ENCODE data around the gene ZNF107. TPM values are rescaled to one million over a fixed set of nuclear protein-coding genes. Genes with fewer than 3 reads are reported as not detected.

Gene ZNF107
- total RNA-seq (2021; fragmentation: NEBNext Ultra II Directional; extraction: Animal tissue kit (Norgen Biotek cat#: 25700)) (27.5 and 31.0 TPM in 2 replicates), polyA plus RNA-seq (2011; rRNA removed) (3.4 and 3.5 TPM in 2 replicates), polyA minus RNA-seq (2011; rRNA and poly(A)+ RNA removed) (24.9 and 33.7 TPM in 2 replicates)
- 4.7 TPM for polyA plus RNA-seq (2011; cell fraction: cytosol; rRNA removed)
- 25.5 TPM for polyA plus RNA-seq (2011; cell fraction: nucleus; rRNA removed)
- polyA plus RNA-seq (2012, experiment 1 of 2), result 3.4 to 9.8 TPM (median 5.2 TPM) in 4 replicates
- 0.26 TPM for polyA plus RNA-seq (2012, experiment 2 of 2)
- 27.5 TPM for polyA plus RNA-seq (2013, experiment 1 of 2)
- 23.6 TPM for polyA plus RNA-seq (2013, experiment 2 of 2)
- polyA minus RNA-seq (2011; cell fraction: cytosol; rRNA and poly(A)+ RNA removed), result 12.2 TPM
- 79.0 TPM for polyA minus RNA-seq (2011; cell fraction: nucleus; rRNA and poly(A)+ RNA removed)
- long read RNA-seq, experiment 1, full-length matches to known transcripts, result 5 of 18 reads
- long read RNA-seq, experiment 1, partial matches to known transcripts, result 0 of 18 reads
- long read RNA-seq, experiment 1, other reads (novel, unspliced or antisense), result 13 of 18 reads
- long read RNA-seq, experiment 2, full-length matches to known transcripts, result 4 of 12 reads
- long read RNA-seq, experiment 2, partial matches to known transcripts, result 0 of 12 reads
- long read RNA-seq, experiment 2, other reads (novel, unspliced or antisense), result 8 of 12 reads

- Histone ChIP-seq H4K5ac (ENCODE audit: insufficient read length, low read depth, low read length) (peak within 1 kb of the TSS; percentile 74), H3K9ac (replicated peaks in 1 of 4; ENCODE audit: extremely low read depth in 1 of 4, low read depth in 3 of 4, low read length in 3 of 4) (peak within 1 kb of the TSS; percentile 84 to 93 (median 88)), H3K4me2 (ENCODE audit: insufficient read depth in 1 of 2, low read depth in 2 of 2, low read length in 2 of 2) (peak within 1 kb of the TSS; percentile 56 to 71), H4K8ac (ENCODE audit: extremely low read depth, insufficient read depth, low read length) (peak within 1 kb of the TSS; percentile 96), H3K4ac (replicated peaks; ENCODE audit: insufficient read length, low read depth, low read length) (no peak within 1 kb of the TSS), H2AFZ (ENCODE audit: low read length) (peak within 1 kb of the TSS; percentile 88), H3K23me2 (ENCODE audit: low read depth, low read length) (peaks cover 2% of the 10 kb centered on the region; the same call in 1 of the 2 replicates), H2BK15ac (ENCODE audit: low read length) (no peak within 1 kb of the TSS), H3K27ac (ENCODE audit: low read depth, low read length) (peak within 1 kb of the TSS; percentile 84), H3K23ac (ENCODE audit: insufficient read length) (no peak within 1 kb of the TSS), H2BK5ac (ENCODE audit: low read depth, low read length) (peak within 1 kb of the TSS; percentile 66), H3K18ac (ENCODE audit: extremely low read depth, low read length) (peak within 1 kb of the TSS; percentile 48), H3K56ac (replicated peaks; ENCODE audit: insufficient read length, low read depth, low read length) (no peak within 1 kb of the TSS), H3K4me1 (replicated peaks in 1 of 4; ENCODE audit: control insufficient read depth in 3 of 4, insufficient read depth in 4 of 4, low read length in 3 of 4) (no peaks in the 10 kb centered on the region), H3K79me2 (ENCODE audit: control insufficient read depth in 1 of 2, insufficient read depth in 2 of 2, low read length in 2 of 2) (peaks cover 4 to 44% of the 10 kb centered on the region in 2 experiments; a peak in 2 of 4 replicates), H2BK120ac (replicated peaks; ENCODE audit: low read depth, low read length) (no peak within 1 kb of the TSS), H4K20me1 (replicated peaks in 1 of 2; ENCODE audit: control insufficient read depth in 1 of 2, insufficient read depth in 2 of 2, low read length in 2 of 2) (peaks cover 0 to 3% of the 10 kb centered on the region in 2 experiments), H2AK5ac (ENCODE audit: low read depth, low read length) (no peak within 1 kb of the TSS), H3K27me3 (replicated peaks in 1 of 4; ENCODE audit: control insufficient read depth in 3 of 4, extremely low read depth in 1 of 4, insufficient read depth in 3 of 4, low read length in 3 of 4) (no peaks in the 10 kb centered on the region), H2BK20ac (ENCODE audit: low read length) (no peak within 1 kb of the TSS), H2BK12ac (ENCODE audit: low read depth, low read length) (no peak within 1 kb of the TSS), H3K79me1 (ENCODE audit: low read depth, low read length) (0 out of 2 replicates have a peak, but pooled peaks cover 2% of the 10 kb centered on the region), H3K9me3 (ENCODE audit: insufficient read depth in 2 of 2, low read depth in 1 of 2, low read length in 1 of 2) (no peaks in the 10 kb centered on the region), H3K4me3 (ENCODE audit: extremely low read depth in 1 of 4, insufficient read depth in 2 of 4, low read depth in 3 of 4, low read length in 4 of 4) (peak within 1 kb of the TSS; percentile 69 to 93 (median 82)), H3K36me3 (ENCODE audit: control insufficient read depth in 2 of 4, insufficient read depth in 4 of 4, low read length in 3 of 4) (peaks cover 0 to 4% (median 3%) of the 10 kb centered on the region in 4 experiments; a peak in 2 of 8 replicates), H3K14ac (ENCODE audit: insufficient read length) (no peak within 1 kb of the TSS), H4K91ac (replicated peaks; ENCODE audit: insufficient read length, low read length) (no peak within 1 kb of the TSS)
- ChIA-PET CTCF (ENCODE audit: partially characterized antibody) (no interaction called here), POLR2A (ENCODE audit: partially characterized antibody) (interaction anchor here (0.7 to 2.8 kb wide), 10 partner anchors 9 to 128 kb away, joined by 3 to 12 read pairs (median 4); partner anchors contain the start of gene ZNF138)
- DNase-seq (ENCODE audit: low read depth in 1 of 2, low spot score in 2 of 2) (peak; percentile 79), FAIRE-seq (peak; percentile 36)
- 0% methylated on average over 30 of the region's 37 CpGs; no CpG with 5 or more reads in 1 of the 2 experiments for WGBS, 2 experiments (ENCODE audit: extremely low coverage in 1 of 2, insufficient coverage in 1 of 2, insufficient read length in 1 of 2, insufficient replicate concordance in 2 of 2, low coverage in 1 of 2, low lambda C conversion rate in 2 of 2, missing lambda C conversion rate in 1 of 2)
- TF ChIP-seq ASH2L (IDR thresholded peaks at IDR 0.05; ENCODE audit: low read length) (peak; percentile 91), SP1 (IDR thresholded peaks at IDR 0.05; ENCODE audit: low read depth, low read length) (0 out of 2 replicates have a peak, but pooled peaks have one; percentile 59), POLR2AphosphoS5 (IDR thresholded peaks at IDR 0.05; ENCODE audit: low read depth, low read length) (peak; percentile 85), SIN3A (conservative IDR thresholded peaks at IDR 0.05 in 1 of 2, IDR thresholded peaks at IDR 0.05 in 1 of 2; ENCODE audit: low read depth in 1 of 2, low read length in 2 of 2) (0 out of 4 replicates have a peak, but pooled peaks of 1 of the 2 experiments have one; percentile 28), TBP (IDR thresholded peaks at IDR 0.05; ENCODE audit: low read depth, low read length) (peak; percentile 86), TAF1 (IDR thresholded peaks at IDR 0.05; ENCODE audit: low read depth, low read length) (peak; percentile 90), YY1 (IDR thresholded peaks at IDR 0.05; ENCODE audit: low read depth, low read length) (peak; percentile 78), KDM4A (IDR thresholded peaks at IDR 0.05; ENCODE audit: low read depth, low read length, severe bottlenecking) (peak; percentile 49), PHF8 (conservative IDR thresholded peaks at IDR 0.05; ENCODE audit: low read depth, low read length) (peak; percentile 86)
These were observed at the start of gene ZNF107 for GRCh38 chr7:64665980-64666662. Gene ZNF107 (plus strand): TSS chr7:64666133. CDS start chr7:64666283, 150 bp downstream.
